Measurements from ENCODE around the gene YTHDF2. TPM values are rescaled to one million over a fixed set of nuclear protein-coding genes. Genes with fewer than 3 reads are reported as not detected.

YTHDF2 gene
- total and polyA plus RNA-seq, 2 of the 13 experiments (the other 11 are each of a cell fraction or from before 2014, with no cell fraction given): 48.4 to 59.6 TPM

DNA sequence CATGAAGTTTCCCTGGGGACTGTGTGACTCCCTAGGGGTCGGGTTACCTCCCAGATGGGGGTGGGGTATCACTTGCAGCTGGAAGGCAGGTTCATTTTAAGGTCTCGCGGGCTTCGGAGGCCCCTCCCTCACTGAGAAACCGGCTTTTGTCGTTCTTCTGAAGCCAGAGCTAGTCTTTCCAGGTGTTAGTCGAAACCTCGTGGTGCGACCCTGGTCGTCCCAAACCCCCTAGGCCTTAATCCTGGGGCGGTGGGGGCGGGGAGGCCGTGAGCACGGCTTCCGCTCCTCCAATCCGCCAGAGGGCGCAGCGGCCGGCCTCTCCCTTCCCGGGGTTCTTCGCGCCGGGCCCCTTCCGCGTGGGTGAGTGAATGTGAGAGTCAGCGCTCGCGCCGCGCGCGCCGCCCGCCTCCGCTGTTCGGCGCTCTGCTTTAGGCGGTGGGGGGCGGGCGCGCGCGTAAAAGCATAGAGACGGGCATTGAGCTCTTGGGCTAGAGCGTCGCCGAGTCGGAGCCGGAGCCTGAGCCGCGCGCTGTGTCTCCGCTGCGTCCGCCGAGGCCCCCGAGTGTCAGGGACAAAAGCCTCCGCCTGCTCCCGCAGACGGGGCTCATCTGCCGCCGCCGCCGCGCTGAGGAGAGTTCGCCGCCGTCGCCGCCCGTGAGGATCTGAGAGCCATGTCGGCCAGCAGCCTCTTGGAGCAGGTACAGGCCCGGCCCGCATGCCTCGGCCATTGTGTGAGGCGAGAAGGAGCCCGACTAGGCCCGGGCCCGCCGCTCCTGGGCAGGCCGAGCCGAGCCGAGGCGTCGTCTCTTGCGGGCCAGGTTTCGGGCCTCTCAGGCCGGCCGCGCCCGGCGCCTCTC lies at the start of gene YTHDF2 (continued):
- no peak for TF ChIP-seq KAT2B (IDR thresholded peaks at IDR 0.05; ENCODE audit: borderline replicate concordance, low read depth, low read length)
- TF ChIP-seq, protein P1, sequence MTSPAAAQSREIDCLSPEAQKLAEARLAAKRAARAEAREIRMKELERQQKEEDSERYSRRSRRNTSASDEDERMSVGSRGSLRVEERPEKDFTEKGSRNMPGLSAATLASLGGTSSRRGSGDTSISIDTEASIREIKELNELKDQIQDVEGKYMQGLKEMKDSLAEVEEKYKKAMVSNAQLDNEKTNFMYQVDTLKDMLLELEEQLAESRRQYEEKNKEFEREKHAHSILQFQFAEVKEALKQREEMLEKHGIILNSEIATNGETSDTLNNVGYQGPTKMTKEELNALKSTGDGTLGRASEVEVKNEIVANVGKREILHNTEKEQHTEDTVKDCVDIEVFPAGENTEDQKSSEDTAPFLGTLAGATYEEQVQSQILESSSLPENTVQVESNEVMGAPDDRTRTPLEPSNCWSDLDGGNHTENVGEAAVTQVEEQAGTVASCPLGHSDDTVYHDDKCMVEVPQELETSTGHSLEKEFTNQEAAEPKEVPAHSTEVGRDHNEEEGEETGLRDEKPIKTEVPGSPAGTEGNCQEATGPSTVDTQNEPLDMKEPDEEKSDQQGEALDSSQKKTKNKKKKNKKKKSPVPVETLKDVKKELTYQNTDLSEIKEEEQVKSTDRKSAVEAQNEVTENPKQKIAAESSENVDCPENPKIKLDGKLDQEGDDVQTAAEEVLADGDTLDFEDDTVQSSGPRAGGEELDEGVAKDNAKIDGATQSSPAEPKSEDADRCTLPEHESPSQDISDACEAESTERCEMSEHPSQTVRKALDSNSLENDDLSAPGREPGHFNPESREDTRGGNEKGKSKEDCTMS (CRISPR knock-in tag; conservative IDR thresholded peaks at IDR 0.05): no peak
- no peak for TF ChIP-seq ZKSCAN5 (CRISPR knock-in tag; IDR thresholded peaks at IDR 0.05)
- TF ChIP-seq KLF15 (CRISPR knock-in tag; IDR thresholded peaks at IDR 0.05; ENCODE audit: borderline replicate concordance): no peak; the same call in 1 of the 2 replicates
- peak; percentile 63 for TF ChIP-seq ZNF124 (CRISPR knock-in tag; IDR thresholded peaks at IDR 0.05)
- TF ChIP-seq, protein P2, sequence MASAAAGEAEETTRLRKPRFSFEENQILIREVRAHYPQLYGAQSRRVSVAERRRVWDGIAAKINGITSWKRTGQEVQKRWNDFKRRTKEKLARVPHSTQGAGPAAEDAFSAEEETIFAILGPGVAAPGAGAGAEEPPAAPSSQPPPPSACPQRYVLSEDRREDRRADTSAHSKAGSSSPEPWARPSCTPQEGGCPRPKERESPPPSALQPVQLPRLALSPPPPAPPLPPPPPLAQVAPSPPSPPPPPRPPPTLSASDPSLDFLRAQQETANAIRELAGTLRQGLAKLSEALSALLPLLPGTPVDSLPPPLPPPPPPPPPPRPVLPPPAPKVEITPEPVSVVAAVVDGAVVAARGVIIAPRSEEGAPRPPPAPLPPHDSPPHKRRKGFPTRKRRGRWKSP (CRISPR knock-in tag; IDR thresholded peaks at IDR 0.05): peak; percentile 95
- TF ChIP-seq, protein P3, sequence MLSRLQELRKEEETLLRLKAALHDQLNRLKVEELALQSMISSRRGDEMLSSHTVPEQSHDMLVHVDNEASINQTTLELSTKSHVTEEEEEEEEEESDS (CRISPR knock-in tag; IDR thresholded peaks at IDR 0.05; ENCODE audit: borderline replicate concordance): peak; percentile 67; the same call in 1 of the 2 replicates
- peak; percentile 85 for TF ChIP-seq GATAD1 (CRISPR knock-in tag; IDR thresholded peaks at IDR 0.05)
- no peak for TF ChIP-seq SOX13 (IDR thresholded peaks at IDR 0.05)
- TF ChIP-seq SOX13 (CRISPR knock-in tag; conservative IDR thresholded peaks at IDR 0.05 in 1 of 2, IDR thresholded peaks at IDR 0.05 in 1 of 2): peak in 1 of 2 experiments; percentile 29; a peak in 2 of 4 replicates
- TF ChIP-seq ATF7 (IDR thresholded peaks at IDR 0.05): no peak
- peak; percentile 63; the same call in 1 of the 2 replicates for TF ChIP-seq ATF7 (CRISPR knock-in tag; IDR thresholded peaks at IDR 0.05)
- no peak; the same call in 1 of the 2 replicates for TF ChIP-seq RARG (CRISPR knock-in tag; IDR thresholded peaks at IDR 0.05; ENCODE audit: low read depth)
- TF ChIP-seq FOXK2 (IDR thresholded peaks at IDR 0.05): no peak
- TF ChIP-seq ZNF3 (CRISPR knock-in tag; IDR thresholded peaks at IDR 0.05): no peak; the same call in 1 of the 2 replicates
- peak; percentile 73; the same call in 1 of the 2 replicates for TF ChIP-seq NRL (CRISPR knock-in tag; IDR thresholded peaks at IDR 0.05; ENCODE audit: borderline replicate concordance)
- no peak for TF ChIP-seq ZBTB1 (CRISPR knock-in tag; IDR thresholded peaks at IDR 0.05; ENCODE audit: borderline replicate concordance)
- TF ChIP-seq, protein P4, sequence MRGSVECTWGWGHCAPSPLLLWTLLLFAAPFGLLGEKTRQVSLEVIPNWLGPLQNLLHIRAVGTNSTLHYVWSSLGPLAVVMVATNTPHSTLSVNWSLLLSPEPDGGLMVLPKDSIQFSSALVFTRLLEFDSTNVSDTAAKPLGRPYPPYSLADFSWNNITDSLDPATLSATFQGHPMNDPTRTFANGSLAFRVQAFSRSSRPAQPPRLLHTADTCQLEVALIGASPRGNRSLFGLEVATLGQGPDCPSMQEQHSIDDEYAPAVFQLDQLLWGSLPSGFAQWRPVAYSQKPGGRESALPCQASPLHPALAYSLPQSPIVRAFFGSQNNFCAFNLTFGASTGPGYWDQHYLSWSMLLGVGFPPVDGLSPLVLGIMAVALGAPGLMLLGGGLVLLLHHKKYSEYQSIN (CRISPR knock-in tag; IDR thresholded peaks at IDR 0.05; ENCODE audit: borderline replicate concordance): no peak; the same call in 1 of the 2 replicates
- no peak for TF ChIP-seq MBD4 (IDR thresholded peaks at IDR 0.05; ENCODE audit: borderline replicate concordance, low read length)
- TF ChIP-seq ZNF317 (CRISPR knock-in tag; IDR thresholded peaks at IDR 0.05): peak; percentile 59; the same call in 1 of the 2 replicates
- TF ChIP-seq MBNL3 (CRISPR knock-in tag; conservative IDR thresholded peaks at IDR 0.05): no peak

All from HepG2 (cell line).